ENCODE results near the gene CCL24. TPM values are rescaled to one million over a fixed set of nuclear protein-coding genes. Genes with fewer than 3 reads are reported as not detected.
"Not testable (repeated sequence)": the region's sequence is repeated elsewhere in the genome, so short reads cannot be mapped to it uniquely, and the experiment has no call there.

Gene CCL24
- total RNA-seq, 1 experiment from 2014 or later, result not detected

GRCh38 chr7:75795831-75796285 is 17.7 kb downstream of the CCL24 start:
- BruUV-seq (replicated peaks), result no TSS peak
- Histone ChIP-seq H3K4me1 (ENCODE audit: insufficient read depth, low read length, poor library complexity, severe bottlenecking) (no peaks in the 10 kb centered on the region), H3K27ac (ENCODE audit: low read depth, low read length, poor library complexity, severe bottlenecking) (no peak overlapping the region), H3K36me3 (ENCODE audit: insufficient read depth, low read length, poor library complexity, severe bottlenecking) (no peaks in the 10 kb centered on the region), H3K4me3 (ENCODE audit: low read depth, low read length, poor library complexity, severe bottlenecking) (no peak overlapping the region), H3K27me3 (replicated peaks; ENCODE audit: insufficient read depth, low read depth, low read length, poor library complexity) (no peaks in the 10 kb centered on the region), H3K9me3 (ENCODE audit: low read depth, low read length, poor library complexity, severe bottlenecking) (no peaks in the 10 kb centered on the region)
- DNase-seq (ENCODE audit: low spot score), result no peak
- POLR2A ChIA-PET (ENCODE audit: low non-redundant PET), result no interaction called here
- TF ChIP-seq EZH2 (IDR thresholded peaks at IDR 0.05; ENCODE audit: borderline replicate concordance, low read depth, low read length, poor library complexity, severe bottlenecking) (no peak), CTCF (conservative IDR thresholded peaks at IDR 0.05; ENCODE audit: low read depth, low read length) (no peak)
- CTCF ChIA-PET, result no interaction called here
- intact Hi-C loops (cut with micrococcal nuclease; ENCODE audit: unreplicated experiment), result no loop called here

- TF ChIP-seq CTCF (conservative IDR thresholded peaks at IDR 0.05; ENCODE audit: low read depth, low read length), result no peak
- TF ChIP-seq EZH2 (IDR thresholded peaks at IDR 0.05; ENCODE audit: borderline replicate concordance, low read depth, low read length, poor library complexity, severe bottlenecking), result no peak
- ChIA-PET CTCF (no interaction called here), POLR2A (ENCODE audit: low non-redundant PET) (no interaction called here)
- no peak for DNase-seq (ENCODE audit: low spot score)
- no peak overlapping the region for H3K4me3 ChIP-seq (ENCODE audit: low read depth, low read length, poor library complexity, severe bottlenecking)
- no TSS peak for BruUV-seq (replicated peaks)
- H3K27me3 ChIP-seq (replicated peaks; ENCODE audit: insufficient read depth, low read depth, low read length, poor library complexity), result no peaks in the 10 kb centered on the region
- no peak overlapping the region for H3K27ac ChIP-seq (ENCODE audit: low read depth, low read length, poor library complexity, severe bottlenecking)
- no peaks in the 10 kb centered on the region for H3K36me3 ChIP-seq (ENCODE audit: insufficient read depth, low read length, poor library complexity, severe bottlenecking)
- no peaks in the 10 kb centered on the region for H3K4me1 ChIP-seq (ENCODE audit: insufficient read depth, low read length, poor library complexity, severe bottlenecking)
- intact Hi-C loops (cut with micrococcal nuclease; ENCODE audit: unreplicated experiment), result no loop called here
- no peaks in the 10 kb centered on the region for H3K9me3 ChIP-seq (ENCODE audit: low read depth, low read length, poor library complexity, severe bottlenecking)
These were observed 19.9 kb downstream of the CCL24 start for GRCh38 chr7:75793676-75794075.

GRCh38 chr7:75792567-75792966 is 21.0 kb downstream of the CCL24 start:
- H3K27ac ChIP-seq (ENCODE audit: low read depth, low read length, poor library complexity, severe bottlenecking); BruUV-seq (replicated peaks); DNase-seq (ENCODE audit: low spot score); H3K4me1 ChIP-seq (ENCODE audit: insufficient read depth, low read length, poor library complexity, severe bottlenecking); H3K9me3 ChIP-seq (ENCODE audit: low read depth, low read length, poor library complexity, severe bottlenecking); H3K36me3 ChIP-seq (ENCODE audit: insufficient read depth, low read length, poor library complexity, severe bottlenecking); H3K27me3 ChIP-seq (replicated peaks; ENCODE audit: insufficient read depth, low read depth, low read length, poor library complexity); H3K4me3 ChIP-seq (ENCODE audit: low read depth, low read length, poor library complexity, severe bottlenecking); CTCF ChIA-PET; POLR2A ChIA-PET (ENCODE audit: low non-redundant PET); intact Hi-C loops (cut with micrococcal nuclease; ENCODE audit: unreplicated experiment): not testable (repeated sequence)

GRCh38 chr7:75789361-75789924 is 24.2 kb downstream of the CCL24 start:
- no peak for DNase-seq (ENCODE audit: low spot score)
- Histone ChIP-seq H3K4me3 (ENCODE audit: low read depth, low read length, poor library complexity, severe bottlenecking) (no peak overlapping the region), H3K9me3 (ENCODE audit: low read depth, low read length, poor library complexity, severe bottlenecking) (no peaks in the 10 kb centered on the region), H3K4me1 (ENCODE audit: insufficient read depth, low read length, poor library complexity, severe bottlenecking) (no peaks in the 10 kb centered on the region), H3K27ac (ENCODE audit: low read depth, low read length, poor library complexity, severe bottlenecking) (no peak overlapping the region), H3K36me3 (ENCODE audit: insufficient read depth, low read length, poor library complexity, severe bottlenecking) (no peaks in the 10 kb centered on the region), H3K27me3 (replicated peaks; ENCODE audit: insufficient read depth, low read depth, low read length, poor library complexity) (no peaks in the 10 kb centered on the region)
- intact Hi-C loops (cut with micrococcal nuclease; ENCODE audit: unreplicated experiment), result no loop called here
- ChIA-PET CTCF (no interaction called here), POLR2A (ENCODE audit: low non-redundant PET) (no interaction called here)
- no TSS peak for BruUV-seq (replicated peaks)
- TF ChIP-seq CTCF (conservative IDR thresholded peaks at IDR 0.05; ENCODE audit: low read depth, low read length) (no peak), EZH2 (IDR thresholded peaks at IDR 0.05; ENCODE audit: borderline replicate concordance, low read depth, low read length, poor library complexity, severe bottlenecking) (no peak)

GRCh38 chr7:75788154-75788847 is 25.3 kb downstream of the CCL24 start:
- BruUV-seq (replicated peaks); H3K4me1 ChIP-seq (ENCODE audit: insufficient read depth, low read length, poor library complexity, severe bottlenecking); intact Hi-C loops (cut with micrococcal nuclease; ENCODE audit: unreplicated experiment); POLR2A ChIA-PET (ENCODE audit: low non-redundant PET); CTCF ChIA-PET; H3K36me3 ChIP-seq (ENCODE audit: insufficient read depth, low read length, poor library complexity, severe bottlenecking); H3K27me3 ChIP-seq (replicated peaks; ENCODE audit: insufficient read depth, low read depth, low read length, poor library complexity); DNase-seq (ENCODE audit: low spot score); H3K27ac ChIP-seq (ENCODE audit: low read depth, low read length, poor library complexity, severe bottlenecking); H3K9me3 ChIP-seq (ENCODE audit: low read depth, low read length, poor library complexity, severe bottlenecking); H3K4me3 ChIP-seq (ENCODE audit: low read depth, low read length, poor library complexity, severe bottlenecking): not testable (repeated sequence)

All from A673 (cell line).